ENCODE results near the gene FOXF2.

DNA sequence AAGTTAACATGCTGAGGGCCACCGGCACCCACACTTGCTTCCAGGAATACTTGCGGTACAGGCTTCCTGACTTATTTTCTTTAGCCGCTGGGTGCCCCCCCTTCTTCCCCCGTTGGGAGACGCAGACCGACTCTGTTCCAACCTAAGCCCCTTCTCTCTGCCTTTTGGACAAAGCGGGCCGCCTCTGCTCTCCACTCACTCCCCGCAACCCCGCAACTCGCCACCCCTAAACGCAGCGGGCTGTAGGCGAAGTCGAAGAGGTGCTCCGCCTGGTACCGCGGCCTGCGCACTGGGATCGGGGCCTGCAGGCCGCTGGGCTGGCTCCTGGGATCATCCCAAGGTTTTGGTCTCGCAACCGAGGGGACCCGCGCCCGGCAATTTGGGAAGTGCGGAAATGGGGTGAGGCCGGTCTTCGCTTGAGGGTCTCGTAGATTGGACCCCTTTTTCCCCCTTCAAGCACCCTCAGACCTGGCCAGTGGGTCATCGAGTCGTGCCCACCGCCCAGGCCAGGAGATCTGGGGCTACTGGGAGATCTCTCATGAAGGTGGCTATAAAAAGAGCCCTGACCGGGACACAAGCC lies 4.7 kb upstream of the FOXF2 start:
- TF ChIP-seq, protein P1, sequence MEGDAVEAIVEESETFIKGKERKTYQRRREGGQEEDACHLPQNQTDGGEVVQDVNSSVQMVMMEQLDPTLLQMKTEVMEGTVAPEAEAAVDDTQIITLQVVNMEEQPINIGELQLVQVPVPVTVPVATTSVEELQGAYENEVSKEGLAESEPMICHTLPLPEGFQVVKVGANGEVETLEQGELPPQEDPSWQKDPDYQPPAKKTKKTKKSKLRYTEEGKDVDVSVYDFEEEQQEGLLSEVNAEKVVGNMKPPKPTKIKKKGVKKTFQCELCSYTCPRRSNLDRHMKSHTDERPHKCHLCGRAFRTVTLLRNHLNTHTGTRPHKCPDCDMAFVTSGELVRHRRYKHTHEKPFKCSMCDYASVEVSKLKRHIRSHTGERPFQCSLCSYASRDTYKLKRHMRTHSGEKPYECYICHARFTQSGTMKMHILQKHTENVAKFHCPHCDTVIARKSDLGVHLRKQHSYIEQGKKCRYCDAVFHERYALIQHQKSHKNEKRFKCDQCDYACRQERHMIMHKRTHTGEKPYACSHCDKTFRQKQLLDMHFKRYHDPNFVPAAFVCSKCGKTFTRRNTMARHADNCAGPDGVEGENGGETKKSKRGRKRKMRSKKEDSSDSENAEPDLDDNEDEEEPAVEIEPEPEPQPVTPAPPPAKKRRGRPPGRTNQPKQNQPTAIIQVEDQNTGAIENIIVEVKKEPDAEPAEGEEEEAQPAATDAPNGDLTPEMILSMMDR (IDR thresholded peaks at IDR 0.05; ENCODE audit: insufficient read depth, low read depth, low read length): no peak
- peak; percentile 51 for TF ChIP-seq EZH2 (IDR thresholded peaks at IDR 0.05; ENCODE audit: insufficient read depth, low read length)
